HEK293 (cell line): ENCODE results near the gene CDKN2A.
A peak's percentile ranks its signal among the peaks of the same experiment; 100 is the strongest.

Experiments used
- CTCF ChIA-PET: fragments of 350-600 bp; formaldehyde crosslinking; extraction: SDS; loops from one replicate; lab custom pipeline; 2021; ENCODE audit warnings: antibody characterized with exemption; lab: Yijun Ruan, JAX
- POLR2A ChIA-PET: fragments of 300-600 bp; formaldehyde crosslinking; extraction: SDS; loops from one replicate; lab custom pipeline; 2020; ENCODE audit warnings: antibody characterized with exemption, inconsistent platforms; lab: Yijun Ruan, JAX
- H3K27ac ChIP-seq: fragments of 200-500 bp; sonication (Bioruptor generic); 2 replicates; pipeline ENCODE4 v1.5.1; 2014; ENCODE audit warnings: low read depth, low read length, control low read depth, inconsistent platforms; ENCODE audit errors: extremely low read depth
- H3K36me3 ChIP-seq, 2 experiments: fragments of 200-500 bp in 1 of 2; sonication (Bioruptor generic) in 1 of 2; 1 replicate in 1 of 2; 2 replicates in 1 of 2; pipeline ENCODE4 v1.5.1; 2014 to 2017; ENCODE audit warnings: inconsistent platforms in 2 of 2, low read length in 2 of 2; ENCODE audit not compliant: control insufficient read depth in 2 of 2, insufficient read depth in 1 of 2
- H3K4me1 ChIP-seq: fragments of 200-500 bp; sonication (Bioruptor generic); 2 replicates; pipeline ENCODE4 v1.5.1; 2014; ENCODE audit warnings: mild to moderate bottlenecking, low read length, inconsistent platforms; ENCODE audit not compliant: control insufficient read depth, insufficient read depth
- H3K4me3 ChIP-seq: 2 replicates; pipeline ENCODE4 v1.5.1; 2011; ENCODE audit warnings: low read depth, mild to moderate bottlenecking, control low read depth, low read length, moderate library complexity
- H3K9me3 ChIP-seq: fragments of 200-500 bp; sonication (Bioruptor generic); 2 replicates; pipeline ENCODE4 v1.5.1; 2014; ENCODE audit warnings: low read depth, low read length, inconsistent platforms; ENCODE audit not compliant: control insufficient read depth, insufficient read depth
- HOXC10 ChIP-seq: sonication (generic); formaldehyde crosslinking; IDR thresholded peaks from 2 replicates; pipeline ENCODE4 v1.8.1; 2023; ENCODE audit warnings: mild to moderate bottlenecking, missing genetic modification reagents
- RBAK ChIP-seq: fragments of 450-650 bp; formaldehyde crosslinking; IDR thresholded peaks from 2 replicates; pipeline ENCODE4 v1.5.1; 2016; ENCODE audit warnings: missing biosample characterization, missing genetic modification characterization
- SETDB1 ChIP-seq: IDR thresholded peaks from one replicate; pipeline ENCODE4 v1.6.1; 2017; ENCODE audit warnings: mild to moderate bottlenecking, low read length, moderate library complexity, mixed read lengths; ENCODE audit not compliant: insufficient read length
- SP3 ChIP-seq: fragments of 450-650 bp; formaldehyde crosslinking; IDR thresholded peaks from 2 replicates; pipeline ENCODE4 v1.5.1; 2016; ENCODE audit warnings: missing biosample characterization, missing genetic modification characterization
- YY1 ChIP-seq: fragments of 450-650 bp; formaldehyde crosslinking; IDR thresholded peaks from 2 replicates; pipeline ENCODE4 v1.5.1; 2018; ENCODE audit warnings: missing biosample characterization, missing genetic modification characterization
- ZBTB8A ChIP-seq: fragments of 450-650 bp; formaldehyde crosslinking; IDR thresholded peaks from 2 replicates; pipeline ENCODE4 v1.5.1; 2016; ENCODE audit warnings: missing biosample characterization, missing genetic modification characterization
- ZFP69B ChIP-seq: fragments of 450-650 bp; formaldehyde crosslinking; IDR thresholded peaks from 2 replicates; pipeline ENCODE4 v1.5.1; 2016; ENCODE audit warnings: missing biosample characterization, missing genetic modification characterization
- ZNF132 ChIP-seq: fragments of 450-650 bp; formaldehyde crosslinking; IDR thresholded peaks from 2 replicates; pipeline ENCODE4 v1.5.1; 2017; ENCODE audit warnings: missing biosample characterization, missing genetic modification characterization, borderline replicate concordance
- ZNF248 ChIP-seq: fragments of 450-650 bp; formaldehyde crosslinking; IDR thresholded peaks from 2 replicates; pipeline ENCODE4 v1.5.1; 2017; ENCODE audit warnings: missing biosample characterization, missing genetic modification characterization
- ZNF292 ChIP-seq: fragments of 450-650 bp; formaldehyde crosslinking; IDR thresholded peaks from 2 replicates; pipeline ENCODE4 v1.5.1; 2016; ENCODE audit warnings: low read depth, missing biosample characterization, missing genetic modification characterization, borderline replicate concordance
- ZNF324 ChIP-seq: fragments of 450-650 bp; formaldehyde crosslinking; IDR thresholded peaks from 2 replicates; pipeline ENCODE4 v1.5.1; 2016; ENCODE audit warnings: missing biosample characterization, missing genetic modification characterization
- ZNF501 ChIP-seq: fragments of 450-650 bp; formaldehyde crosslinking; IDR thresholded peaks from 2 replicates; pipeline ENCODE4 v1.5.1; 2016; ENCODE audit warnings: missing biosample characterization, missing genetic modification characterization
- ZNF544 ChIP-seq: fragments of 450-650 bp; formaldehyde crosslinking; IDR thresholded peaks from 2 replicates; pipeline ENCODE4 v1.5.0; 2017; ENCODE audit warnings: missing biosample characterization, missing genetic modification characterization
- ZNF600 ChIP-seq: fragments of 450-650 bp; formaldehyde crosslinking; IDR thresholded peaks from 2 replicates; pipeline ENCODE4 v1.5.1; 2016; ENCODE audit warnings: missing biosample characterization, missing genetic modification characterization
- ZNF624 ChIP-seq: fragments of 450-650 bp; formaldehyde crosslinking; IDR thresholded peaks from 2 replicates; pipeline ENCODE4 v1.5.1; 2017; ENCODE audit warnings: missing biosample characterization, missing genetic modification characterization
- ZNF629 ChIP-seq: fragments of 450-650 bp; formaldehyde crosslinking; IDR thresholded peaks from 2 replicates; pipeline ENCODE4 v1.5.1; 2017; ENCODE audit warnings: missing biosample characterization, missing genetic modification characterization
- ZNF670 ChIP-seq: fragments of 450-650 bp; formaldehyde crosslinking; IDR thresholded peaks from 2 replicates; pipeline ENCODE4 v1.5.1; 2016; ENCODE audit warnings: missing biosample characterization, missing genetic modification characterization, low read depth
- ZNF707 ChIP-seq: fragments of 450-650 bp; formaldehyde crosslinking; IDR thresholded peaks from 2 replicates; pipeline ENCODE4 v1.5.1; 2016; ENCODE audit warnings: missing biosample characterization, missing genetic modification characterization
- ZNF747 ChIP-seq: fragments of 450-650 bp; formaldehyde crosslinking; IDR thresholded peaks from 2 replicates; pipeline ENCODE4 v1.5.1; 2016; ENCODE audit warnings: missing biosample characterization, missing genetic modification characterization
- ZNF777 ChIP-seq: fragments of 450-650 bp; formaldehyde crosslinking; IDR thresholded peaks from 2 replicates; pipeline ENCODE4 v1.5.1; 2017; ENCODE audit warnings: missing biosample characterization, missing genetic modification characterization, borderline replicate concordance
- TF ChIP-seq, protein P1 (sequence below): fragments of 450-650 bp; formaldehyde crosslinking; IDR thresholded peaks from 2 replicates; pipeline ENCODE4 v1.5.0; 2017; ENCODE audit warnings: missing biosample characterization, missing genetic modification characterization, borderline replicate concordance
- TF ChIP-seq, protein P2 (sequence below): fragments of 450-650 bp; formaldehyde crosslinking; IDR thresholded peaks from 2 replicates; pipeline ENCODE4 v1.5.1; 2016; ENCODE audit warnings: missing biosample characterization, missing genetic modification characterization
- TF ChIP-seq, protein P3 (sequence below): fragments of 450-650 bp; formaldehyde crosslinking; IDR thresholded peaks from 2 replicates; pipeline ENCODE4 v1.5.1; 2016; ENCODE audit warnings: missing biosample characterization, missing genetic modification characterization
- TF ChIP-seq, protein P4 (sequence below): fragments of 450-650 bp; formaldehyde crosslinking; IDR thresholded peaks from 2 replicates; pipeline ENCODE4 v1.5.1; 2016; ENCODE audit warnings: missing biosample characterization, missing genetic modification characterization

The CDKN2A gene

GRCh38 chr9:21982391-21982790 is 11.8 kb downstream of the CDKN2A start (continued):
- TF ChIP-seq HOXC10, result no peak
- no peak for TF ChIP-seq SETDB1
- TF ChIP-seq, protein P1, sequence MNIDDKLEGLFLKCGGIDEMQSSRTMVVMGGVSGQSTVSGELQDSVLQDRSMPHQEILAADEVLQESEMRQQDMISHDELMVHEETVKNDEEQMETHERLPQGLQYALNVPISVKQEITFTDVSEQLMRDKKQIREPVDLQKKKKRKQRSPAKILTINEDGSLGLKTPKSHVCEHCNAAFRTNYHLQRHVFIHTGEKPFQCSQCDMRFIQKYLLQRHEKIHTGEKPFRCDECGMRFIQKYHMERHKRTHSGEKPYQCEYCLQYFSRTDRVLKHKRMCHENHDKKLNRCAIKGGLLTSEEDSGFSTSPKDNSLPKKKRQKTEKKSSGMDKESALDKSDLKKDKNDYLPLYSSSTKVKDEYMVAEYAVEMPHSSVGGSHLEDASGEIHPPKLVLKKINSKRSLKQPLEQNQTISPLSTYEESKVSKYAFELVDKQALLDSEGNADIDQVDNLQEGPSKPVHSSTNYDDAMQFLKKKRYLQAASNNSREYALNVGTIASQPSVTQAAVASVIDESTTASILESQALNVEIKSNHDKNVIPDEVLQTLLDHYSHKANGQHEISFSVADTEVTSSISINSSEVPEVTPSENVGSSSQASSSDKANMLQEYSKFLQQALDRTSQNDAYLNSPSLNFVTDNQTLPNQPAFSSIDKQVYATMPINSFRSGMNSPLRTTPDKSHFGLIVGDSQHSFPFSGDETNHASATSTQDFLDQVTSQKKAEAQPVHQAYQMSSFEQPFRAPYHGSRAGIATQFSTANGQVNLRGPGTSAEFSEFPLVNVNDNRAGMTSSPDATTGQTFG (tag by site-specific recombination), result no peak
- no peak for TF ChIP-seq ZNF747 (tag by site-specific recombination)
- no peak for TF ChIP-seq YY1 (tag by site-specific recombination)
- TF ChIP-seq, protein P2, sequence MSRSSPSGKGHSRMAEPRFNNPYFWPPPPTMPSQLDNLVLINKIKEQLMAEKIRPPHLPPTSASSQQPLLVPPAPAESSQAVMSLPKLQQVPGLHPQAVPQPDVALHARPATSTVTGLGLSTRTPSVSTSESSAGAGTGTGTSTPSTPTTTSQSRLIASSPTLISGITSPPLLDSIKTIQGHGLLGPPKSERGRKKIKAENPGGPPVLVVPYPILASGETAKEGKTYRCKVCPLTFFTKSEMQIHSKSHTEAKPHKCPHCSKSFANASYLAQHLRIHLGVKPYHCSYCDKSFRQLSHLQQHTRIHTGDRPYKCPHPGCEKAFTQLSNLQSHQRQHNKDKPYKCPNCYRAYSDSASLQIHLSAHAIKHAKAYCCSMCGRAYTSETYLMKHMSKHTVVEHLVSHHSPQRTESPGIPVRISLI (tag by site-specific recombination), result no peak

DNA sequence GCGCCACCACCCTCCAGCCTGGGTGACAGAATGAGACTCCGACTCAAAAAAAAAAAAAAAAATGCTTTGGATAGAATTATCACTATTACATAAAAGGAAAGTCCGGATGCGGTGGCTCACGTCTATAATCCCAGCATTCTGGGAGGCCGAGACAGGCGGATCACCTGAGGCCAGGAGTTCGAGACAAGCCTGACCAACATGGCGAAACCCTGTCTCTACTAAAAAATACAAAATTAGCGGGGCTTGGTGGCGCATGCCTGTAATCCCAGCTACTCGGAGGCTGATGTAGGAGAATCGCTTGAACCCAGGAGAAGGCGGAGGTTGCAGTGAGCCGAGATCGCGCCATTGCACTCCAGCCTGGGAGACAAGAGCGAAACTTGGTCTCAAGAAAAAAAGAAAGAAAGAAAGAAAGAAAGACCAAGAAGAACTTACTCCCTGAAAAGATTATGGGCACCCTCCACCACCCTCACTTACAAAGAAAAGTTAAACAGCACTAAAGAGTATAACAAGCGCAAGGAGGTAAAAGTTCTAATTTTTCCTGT is 17.8 kb downstream of the CDKN2A start:
- POLR2A ChIA-PET, result interaction anchor here (0.7 to 1.8 kb wide), 5 partner anchors 15 to 32 kb away, joined by 4 to 9 read pairs (median 6); partner anchors contain the start of genes CDKN2A and CDKN2B-AS1
- TF ChIP-seq ZNF544 (no peak), ZNF624 (tag by site-specific recombination) (no peak), ZNF132 (tag by site-specific recombination) (no peak), ZNF248 (no peak), ZNF600 (0 out of 2 replicates have a peak, but pooled peaks have one; percentile 56), RBAK (tag by site-specific recombination) (no peak), ZNF292 (tag by site-specific recombination) (no peak)
- Histone ChIP-seq H3K4me1 (peaks cover 7% of the 10 kb centered on the region), H3K27ac (no peak overlapping the region), H3K4me3 (no peak overlapping the region), H3K36me3 (no peaks in the 10 kb centered on the region; a peak in 1 of 3 replicates), H3K9me3 (no peaks in the 10 kb centered on the region)
- CTCF ChIA-PET, result interaction anchor here (0.6 to 2.1 kb wide), 7 partner anchors 10 to 769 kb away, joined by 3 to 9 read pairs (median 4); partner anchors contain the start of genes CDKN2B and IFNA10

DNA sequence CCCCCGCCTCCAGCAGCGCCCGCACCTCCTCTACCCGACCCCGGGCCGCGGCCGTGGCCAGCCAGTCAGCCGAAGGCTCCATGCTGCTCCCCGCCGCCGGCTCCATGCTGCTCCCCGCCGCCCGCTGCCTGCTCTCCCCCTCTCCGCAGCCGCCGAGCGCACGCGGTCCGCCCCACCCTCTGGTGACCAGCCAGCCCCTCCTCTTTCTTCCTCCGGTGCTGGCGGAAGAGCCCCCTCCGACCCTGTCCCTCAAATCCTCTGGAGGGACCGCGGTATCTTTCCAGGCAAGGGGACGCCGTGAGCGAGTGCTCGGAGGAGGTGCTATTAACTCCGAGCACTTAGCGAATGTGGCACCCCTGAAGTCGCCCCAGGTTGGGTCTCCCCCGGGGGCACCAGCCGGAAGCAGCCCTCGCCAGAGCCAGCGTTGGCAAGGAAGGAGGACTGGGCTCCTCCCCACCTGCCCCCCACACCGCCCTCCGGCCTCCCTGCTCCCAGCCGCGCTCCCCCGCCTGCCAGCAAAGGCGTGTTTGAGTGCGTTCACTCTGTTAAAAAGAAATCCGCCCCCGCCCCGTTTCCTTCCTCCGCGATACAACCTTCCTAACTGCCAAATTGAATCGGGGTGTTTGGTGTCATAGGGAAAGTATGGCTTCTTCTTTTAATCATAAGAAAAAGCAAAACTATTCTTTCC is 19.3 kb downstream of the CDKN2A start:
- peak overlapping the region; percentile 95 for H3K27ac ChIP-seq
- H3K9me3 ChIP-seq, result no peaks in the 10 kb centered on the region
- H3K4me1 ChIP-seq, result peaks cover 7% of the 10 kb centered on the region
- POLR2A ChIA-PET, result interaction anchor here (0.9 to 1.8 kb wide), 4 partner anchors 12 to 34 kb away, joined by 3 to 6 read pairs (median 4); partner anchors contain the start of genes CDKN2B and CDKN2B-AS1
- CTCF ChIA-PET, result interaction anchor here (1.3 kb wide), 1 partner anchor 34 kb away, joined by 5 read pairs; the partner anchor contains the start of gene CDKN2B
- peaks cover 8 to 15% of the 10 kb centered on the region in 2 experiments for H3K36me3 ChIP-seq
- peak overlapping the region; percentile 77 for H3K4me3 ChIP-seq
- TF ChIP-seq, protein P3, sequence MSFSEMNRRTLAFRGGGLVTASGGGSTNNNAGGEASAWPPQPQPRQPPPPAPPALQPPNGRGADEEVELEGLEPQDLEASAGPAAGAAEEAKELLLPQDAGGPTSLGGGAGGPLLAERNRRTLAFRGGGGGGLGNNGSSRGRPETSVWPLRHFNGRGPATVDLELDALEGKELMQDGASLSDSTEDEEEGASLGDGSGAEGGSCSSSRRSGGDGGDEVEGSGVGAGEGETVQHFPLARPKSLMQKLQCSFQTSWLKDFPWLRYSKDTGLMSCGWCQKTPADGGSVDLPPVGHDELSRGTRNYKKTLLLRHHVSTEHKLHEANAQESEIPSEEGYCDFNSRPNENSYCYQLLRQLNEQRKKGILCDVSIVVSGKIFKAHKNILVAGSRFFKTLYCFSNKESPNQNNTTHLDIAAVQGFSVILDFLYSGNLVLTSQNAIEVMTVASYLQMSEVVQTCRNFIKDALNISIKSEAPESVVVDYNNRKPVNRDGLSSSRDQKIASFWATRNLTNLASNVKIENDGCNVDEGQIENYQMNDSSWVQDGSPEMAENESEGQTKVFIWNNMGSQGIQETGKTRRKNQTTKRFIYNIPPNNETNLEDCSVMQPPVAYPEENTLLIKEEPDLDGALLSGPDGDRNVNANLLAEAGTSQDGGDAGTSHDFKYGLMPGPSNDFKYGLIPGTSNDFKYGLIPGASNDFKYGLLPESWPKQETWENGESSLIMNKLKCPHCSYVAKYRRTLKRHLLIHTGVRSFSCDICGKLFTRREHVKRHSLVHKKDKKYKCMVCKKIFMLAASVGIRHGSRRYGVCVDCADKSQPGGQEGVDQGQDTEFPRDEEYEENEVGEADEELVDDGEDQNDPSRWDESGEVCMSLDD, result peak; percentile 97
- TF ChIP-seq, protein P4, sequence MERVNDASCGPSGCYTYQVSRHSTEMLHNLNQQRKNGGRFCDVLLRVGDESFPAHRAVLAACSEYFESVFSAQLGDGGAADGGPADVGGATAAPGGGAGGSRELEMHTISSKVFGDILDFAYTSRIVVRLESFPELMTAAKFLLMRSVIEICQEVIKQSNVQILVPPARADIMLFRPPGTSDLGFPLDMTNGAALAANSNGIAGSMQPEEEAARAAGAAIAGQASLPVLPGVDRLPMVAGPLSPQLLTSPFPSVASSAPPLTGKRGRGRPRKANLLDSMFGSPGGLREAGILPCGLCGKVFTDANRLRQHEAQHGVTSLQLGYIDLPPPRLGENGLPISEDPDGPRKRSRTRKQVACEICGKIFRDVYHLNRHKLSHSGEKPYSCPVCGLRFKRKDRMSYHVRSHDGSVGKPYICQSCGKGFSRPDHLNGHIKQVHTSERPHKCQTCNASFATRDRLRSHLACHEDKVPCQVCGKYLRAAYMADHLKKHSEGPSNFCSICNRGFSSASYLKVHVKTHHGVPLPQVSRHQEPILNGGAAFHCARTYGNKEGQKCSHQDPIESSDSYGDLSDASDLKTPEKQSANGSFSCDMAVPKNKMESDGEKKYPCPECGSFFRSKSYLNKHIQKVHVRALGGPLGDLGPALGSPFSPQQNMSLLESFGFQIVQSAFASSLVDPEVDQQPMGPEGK (tag by site-specific recombination), result peak; percentile 93
- TF ChIP-seq ZNF707 (tag by site-specific recombination) (no peak), SP3 (tag by site-specific recombination) (peak; percentile 84), ZNF670 (tag by site-specific recombination) (no peak), ZNF324 (peak; percentile 81; the same call in 1 of the 2 replicates), ZNF501 (tag by site-specific recombination) (0 out of 2 replicates have a peak, but pooled peaks have one; percentile 45), ZBTB8A (tag by site-specific recombination) (peak; percentile 58; the same call in 1 of the 2 replicates), ZNF777 (tag by site-specific recombination) (no peak), ZNF629 (tag by site-specific recombination) (peak; percentile 55; the same call in 1 of the 2 replicates), ZFP69B (tag by site-specific recombination) (no peak)
